ENCODE results near the gene PRKAA1. TPM values are rescaled to one million over a fixed set of nuclear protein-coding genes. Genes with fewer than 3 reads are reported as not detected.
A peak's percentile ranks its signal among the peaks of the same experiment; 100 is the strongest.
"Not testable (repeated sequence)": the region's sequence is repeated elsewhere in the genome, so short reads cannot be mapped to it uniquely, and the experiment has no call there.

Gene PRKAA1
- total RNA-seq, 1 experiment from 2014 or later = 58.1 TPM

- Mint-ChIP-seq H3K9me3 (ENCODE audit: unreplicated experiment) (peaks cover 9% of the 10 kb centered on the region), H3K27me3 (ENCODE audit: insufficient read depth, unreplicated experiment) (no peaks in the 10 kb centered on the region), H3K4me3 (ENCODE audit: unreplicated experiment) (no peak overlapping the region), H3K4me1 (ENCODE audit: insufficient read depth, unreplicated experiment) (peaks cover 15% of the 10 kb centered on the region), H3K27ac (ENCODE audit: low read depth, unreplicated experiment) (no peak overlapping the region), H3K36me3 (ENCODE audit: insufficient read depth, unreplicated experiment) (peaks cover 9% of the 10 kb centered on the region)
- TF ChIP-seq CTCF (IDR thresholded peaks at IDR 0.05; ENCODE audit: unreplicated experiment) = no peak
- BruUV-seq (replicated peaks) = no TSS peak
- peak; percentile 31 for DNase-seq (ENCODE audit: unreplicated experiment)
- CTCF ChIA-PET = no interaction called here
- POLR2A ChIA-PET = interaction anchor here (0.7 to 1.3 kb wide), 5 partner anchors 10 to 44 kb away, joined by 3 to 4 read pairs (median 3); partner anchors contain the start of gene RPL37
- intact Hi-C loops (cut with micrococcal nuclease) = no loop called here
Observed at GRCh38 chr5:40791715-40792139, 6.4 kb downstream of the PRKAA1 start.

GRCh38 chr5:40790947-40791593 is 7.1 kb downstream of the PRKAA1 start:
- no peak for TF ChIP-seq CTCF (IDR thresholded peaks at IDR 0.05; ENCODE audit: unreplicated experiment)
- no peak for DNase-seq (ENCODE audit: unreplicated experiment)
- BruUV-seq (replicated peaks) = no TSS peak
- Mint-ChIP-seq H3K9me3 (ENCODE audit: unreplicated experiment) (peaks cover 9% of the 10 kb centered on the region), H3K36me3 (ENCODE audit: insufficient read depth, unreplicated experiment) (peaks cover 13% of the 10 kb centered on the region), H3K27ac (ENCODE audit: low read depth, unreplicated experiment) (no peak overlapping the region), H3K4me1 (ENCODE audit: insufficient read depth, unreplicated experiment) (peaks cover 15% of the 10 kb centered on the region), H3K4me3 (ENCODE audit: unreplicated experiment) (no peak overlapping the region), H3K27me3 (ENCODE audit: insufficient read depth, unreplicated experiment) (no peaks in the 10 kb centered on the region)
- intact Hi-C loops (cut with micrococcal nuclease) = no loop called here
- ChIA-PET POLR2A (interaction anchor here (0.7 to 1.3 kb wide), 6 partner anchors 10 to 45 kb away, joined by 3 to 4 read pairs (median 3); partner anchors contain the start of genes RPL37 and TTC33), CTCF (interaction anchor here (0.6 to 0.9 kb wide), 3 partner anchors 11 to 624 kb away, joined by 3 to 4 read pairs (median 3); no protein-coding TSS in a partner anchor)

- CTCF ChIA-PET = not testable (repeated sequence)
Observed at GRCh38 chr5:40788941-40789340, 9.2 kb downstream of the PRKAA1 start.

GRCh38 chr5:40787986-40788385 is 10.2 kb downstream of the PRKAA1 start:
- Mint-ChIP-seq H3K36me3 (ENCODE audit: insufficient read depth, unreplicated experiment) (peaks cover 7% of the 10 kb centered on the region), H3K9me3 (ENCODE audit: unreplicated experiment) (peaks cover 9% of the 10 kb centered on the region), H3K27ac (ENCODE audit: low read depth, unreplicated experiment) (no peak overlapping the region), H3K4me1 (ENCODE audit: insufficient read depth, unreplicated experiment) (peaks cover 10% of the 10 kb centered on the region), H3K4me3 (ENCODE audit: unreplicated experiment) (no peak overlapping the region), H3K27me3 (ENCODE audit: insufficient read depth, unreplicated experiment) (no peaks in the 10 kb centered on the region)
- ChIA-PET CTCF (interaction anchor here (0.7 to 1.4 kb wide), 3 partner anchors 11 to 83 kb away, joined by 3 to 4 read pairs (median 3); no protein-coding TSS in a partner anchor), POLR2A (interaction anchor here (2.5 kb wide), 1 partner anchor 10 kb away, joined by 5 read pairs; no protein-coding TSS in a partner anchor)
- DNase-seq (ENCODE audit: unreplicated experiment) = no peak
- no TSS peak for BruUV-seq (replicated peaks)
- TF ChIP-seq CTCF (IDR thresholded peaks at IDR 0.05; ENCODE audit: unreplicated experiment) = no peak
- intact Hi-C loops (cut with micrococcal nuclease) = no loop called here

More at GRCh38 chr5:40788941-40789340, 9.2 kb downstream of the PRKAA1 start:
- H3K4me3 Mint-ChIP-seq (ENCODE audit: unreplicated experiment); intact Hi-C loops (cut with micrococcal nuclease); BruUV-seq (replicated peaks); H3K27ac Mint-ChIP-seq (ENCODE audit: low read depth, unreplicated experiment); DNase-seq (ENCODE audit: unreplicated experiment); H3K4me1 Mint-ChIP-seq (ENCODE audit: insufficient read depth, unreplicated experiment); H3K36me3 Mint-ChIP-seq (ENCODE audit: insufficient read depth, unreplicated experiment); POLR2A ChIA-PET; H3K9me3 Mint-ChIP-seq (ENCODE audit: unreplicated experiment); H3K27me3 Mint-ChIP-seq (ENCODE audit: insufficient read depth, unreplicated experiment): not testable (repeated sequence)

- intact Hi-C loops (cut with micrococcal nuclease); BruUV-seq (replicated peaks); H3K4me3 Mint-ChIP-seq (ENCODE audit: unreplicated experiment); H3K9me3 Mint-ChIP-seq (ENCODE audit: unreplicated experiment); H3K27me3 Mint-ChIP-seq (ENCODE audit: insufficient read depth, unreplicated experiment); DNase-seq (ENCODE audit: unreplicated experiment); H3K27ac Mint-ChIP-seq (ENCODE audit: low read depth, unreplicated experiment); H3K36me3 Mint-ChIP-seq (ENCODE audit: insufficient read depth, unreplicated experiment): not testable (repeated sequence)
- CTCF ChIA-PET = interaction anchor here (0.6 kb wide), 1 partner anchor 10 kb away, joined by 3 read pairs; no protein-coding TSS in a partner anchor
- peaks cover 19% of the 10 kb centered on the region for H3K4me1 Mint-ChIP-seq (ENCODE audit: insufficient read depth, unreplicated experiment)
- POLR2A ChIA-PET = interaction anchor here (0.6 to 2.5 kb wide), 5 partner anchors 9 to 375 kb away, joined by 3 to 5 read pairs (median 3); no protein-coding TSS in a partner anchor
Observed at GRCh38 chr5:40786664-40787063, 11.5 kb downstream of the PRKAA1 start.

Measured in MCF 10A (cell line).